Ovary (tissue), 9 donors: ENCODE results near the gene AMFR. TPM values are rescaled to one million over a fixed set of nuclear protein-coding genes. Genes with fewer than 3 reads are reported as not detected.

Experiments
- DNase-seq, 5 donors: peaks; one replicate each; pipeline ENCODE4 v3.0.0-alpha.2; 2019 to 2020
- H3K27ac ChIP-seq, 2 donors: fragments of 200-600 bp; one replicate each; pipeline versions ENCODE4 v1.5.1 to v1.8.0; 2019 to 2022
- H3K27me3 ChIP-seq: fragments of 200-600 bp; one replicate; pipeline ENCODE4 v1.8.0; 2022
- H3K36me3 ChIP-seq: fragments of 200-600 bp; sonication (generic); one replicate; pipeline ENCODE4 v1.5.1; 2019
- H3K4me1 ChIP-seq: one replicate; pipeline ENCODE4 v1.8.1; 2013; ENCODE audit warnings: mild to moderate bottlenecking, moderate library complexity; ENCODE audit not compliant: insufficient read depth
- H3K4me3 ChIP-seq: fragments of 200-600 bp; sonication (generic); one replicate; pipeline ENCODE4 v1.5.1; 2017
- H3K9me3 ChIP-seq, 2 donors: fragments of 200-600 bp in 1 of 2; sonication (generic) in 1 of 2; one replicate each; pipeline versions ENCODE4 v1.5.1 to v1.8.1; 2013 to 2019; ENCODE audit warnings: mild to moderate bottlenecking in 1 of 2, moderate library complexity in 1 of 2
- CTCF ChIP-seq, 3 donors: fragments of 450-650 bp in 2 of 3; fragments of 200-600 bp in 1 of 3; IDR thresholded peaks; one replicate each; pipeline versions ENCODE4 v1.5.1 to v1.8.0; 2016 to 2022; ENCODE audit warnings: antibody characterized with exemption in 3 of 3, mild to moderate bottlenecking in 1 of 3
- EP300 ChIP-seq: sonication (generic); formaldehyde crosslinking; IDR thresholded peaks from one replicate; pipeline ENCODE4 v1.6.1; 2017; ENCODE audit warnings: antibody characterized with exemption
- POLR2A ChIP-seq: fragments of 450-650 bp; IDR thresholded peaks from one replicate; pipeline ENCODE4 v1.6.1; 2017; ENCODE audit warnings: antibody characterized with exemption, mild to moderate bottlenecking, moderate library complexity
- WGBS, 3 donors: extraction: QIAGEN DNeasy Blood & Tissue Kit in 1 of 3; methylation state at CpG; one replicate each; pipeline versions ENCODE4 v1.1.5 to v1.1.7; 2013 to 2017; 5-methylcytosine and 5-hydroxymethylcytosine counted together
- intact Hi-C, 4 donors: fragments of 100-400 bp; cut with DNase I; formaldehyde crosslinking; loops; one replicate each; pipeline versions ENCODE4 v1.11.0 to v1.15.1; 2022 to 2023
- polyA plus RNA-seq, 2 donors: library from polyadenylated mRNA; stranded (reverse); fragments of 200-250 nt in 1 of 2; fragments of 350-450 nt in 1 of 2; fragmentation: Illumina TruSeq in 1 of 2; extraction: RNeasy Lipid Tissue Mini Kit (QIAGEN cat#74804) in 1 of 2; gene quantifications; one replicate each; pipeline ENCODE4 v1.2.3, GENCODE V29; 2013 to 2014
- total RNA-seq, 7 donors: library from RNA; depleted of rRNA in 2 of 7; stranded (reverse); fragments of >200 nt in 2 of 7; fragmentation: NEBNext Ultra II Directional in 3 of 7; extraction: Animal tissue kit (Norgen Biotek cat#: 25700) in 3 of 7; gene quantifications; one replicate each; pipeline versions ENCODE4 v1.1.0 to v1.2.4, GENCODE V29; 2016 to 2023
- donor health status: DM: no; HTN: no; CAD: no; lungs with moderate emphysema.
- donor health status: DM: no; HTN: no; CAD: no.
- donor health status: Bipolar disorder and iron deficiency.
- donor health status: DM: yes; HTN: yes; CAD: no.
- donor health status: DM: no; HTN: no; CAD: no.
- donor health status: DM: yes; HTN: yes; CAD: no.

The AMFR gene
- total and polyA plus RNA-seq, 9 donors, result 94.1 to 130 (median 107) TPM

- peak in 4 of 5 donors; percentile 14 to 38 (median 30) for DNase-seq
- H3K4me1 ChIP-seq, result no peaks in the 10 kb centered on the region
- WGBS, 3 donors, result 87 to 92% (median 91%) methylated on average over 13 of the region's 13 CpGs
- TF ChIP-seq EP300, result no peak
- TF ChIP-seq CTCF (IDR thresholded peaks at IDR 0.05), result no peak
- intact Hi-C loops, result no loop called here
- H3K36me3 ChIP-seq, result no peaks in the 10 kb centered on the region
- H3K27me3 ChIP-seq, result no peaks in the 10 kb centered on the region
- peak overlapping the region in 1 of 2 donors; percentile 63 for H3K27ac ChIP-seq
- no peaks in the 10 kb centered on the region for H3K9me3 ChIP-seq
- no peak overlapping the region for H3K4me3 ChIP-seq
Observed at GRCh38 chr16:56357765-56358322, 67.5 kb downstream of the AMFR start.

GRCh38 chr16:56357241-56357764 is 68.0 kb downstream of the AMFR start:
- 33 to 48% (median 38%) methylated on average over 13 of the region's 13 CpGs for WGBS, 3 donors
- no peaks in the 10 kb centered on the region for H3K27me3 ChIP-seq
- no peaks in the 10 kb centered on the region for H3K4me1 ChIP-seq
- no peaks in the 10 kb centered on the region for H3K9me3 ChIP-seq
- DNase-seq, result peak in 4 of 5 donors; percentile 14 to 53 (median 32)
- peak overlapping the region; percentile 42 for H3K4me3 ChIP-seq
- intact Hi-C loops, result no loop called here
- no peak for TF ChIP-seq EP300
- no peak for TF ChIP-seq POLR2A
- no peak for TF ChIP-seq CTCF (IDR thresholded peaks at IDR 0.05)
- no peaks in the 10 kb centered on the region for H3K36me3 ChIP-seq
- H3K27ac ChIP-seq, result peak overlapping the region in 1 of 2 donors; percentile 63

DNA sequence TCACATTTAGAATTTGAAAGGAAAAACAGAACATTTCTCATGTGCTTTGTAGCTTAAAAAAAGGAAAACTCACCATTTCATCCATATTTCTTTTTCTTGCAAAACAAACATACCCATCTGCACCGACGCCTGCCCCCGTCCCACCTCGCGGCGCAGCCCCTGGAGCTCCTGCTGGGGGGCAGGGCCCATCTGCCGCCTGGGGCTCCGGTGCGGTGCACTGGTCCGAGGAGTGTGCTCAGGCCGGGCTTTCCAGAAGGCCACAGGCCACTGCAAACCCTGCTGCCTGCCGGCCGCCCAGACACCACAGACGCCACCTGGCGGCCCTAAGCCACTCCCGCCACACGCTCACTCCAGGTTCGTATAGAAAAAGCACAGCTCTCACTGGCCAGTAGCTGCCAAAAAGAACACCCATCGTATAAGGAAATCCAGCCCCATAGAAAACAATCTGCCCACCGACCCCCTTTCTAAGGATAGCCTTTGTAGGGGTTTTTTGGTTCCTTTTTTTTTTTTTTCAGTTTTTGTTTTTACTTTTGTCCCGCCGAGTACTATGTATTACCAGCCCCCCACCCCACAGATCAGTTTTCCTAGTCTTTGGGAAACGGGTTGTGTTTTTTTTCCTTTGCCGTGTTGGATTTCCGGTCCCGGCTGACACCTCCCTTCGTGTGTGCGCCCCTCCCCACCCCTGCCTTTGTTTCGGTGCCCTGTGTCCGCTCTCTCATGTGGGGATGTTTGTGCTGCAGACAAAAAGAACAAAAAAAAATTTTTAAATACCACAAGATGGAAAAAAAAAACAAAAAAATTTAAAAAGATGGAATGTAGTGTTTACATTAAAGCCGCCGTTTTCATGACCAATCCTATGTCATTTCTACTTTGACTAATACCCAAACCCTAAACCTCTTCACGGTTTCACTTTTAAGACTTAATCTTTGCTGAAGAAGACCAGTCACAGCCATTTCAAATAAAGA is 68.8 kb downstream of the AMFR start:
- WGBS, 3 donors, result 0 to 1% (median 1%) methylated on average over 33 of the region's 33 CpGs
- Histone ChIP-seq H3K27me3 (no peaks in the 10 kb centered on the region), H3K4me3 (peak overlapping the region; percentile 42), H3K36me3 (no peaks in the 10 kb centered on the region), H3K27ac (peak overlapping the region in 1 of 2 donors; percentile 63), H3K9me3 (no peaks in the 10 kb centered on the region), H3K4me1 (no peaks in the 10 kb centered on the region)
- TF ChIP-seq CTCF (IDR thresholded peaks at IDR 0.05), result peak; percentile 69 to 79 (median 72)
- TF ChIP-seq EP300, result no peak
- intact Hi-C loops, result no loop called here
- peak; percentile 72 to 85 (median 77) for DNase-seq

DNA sequence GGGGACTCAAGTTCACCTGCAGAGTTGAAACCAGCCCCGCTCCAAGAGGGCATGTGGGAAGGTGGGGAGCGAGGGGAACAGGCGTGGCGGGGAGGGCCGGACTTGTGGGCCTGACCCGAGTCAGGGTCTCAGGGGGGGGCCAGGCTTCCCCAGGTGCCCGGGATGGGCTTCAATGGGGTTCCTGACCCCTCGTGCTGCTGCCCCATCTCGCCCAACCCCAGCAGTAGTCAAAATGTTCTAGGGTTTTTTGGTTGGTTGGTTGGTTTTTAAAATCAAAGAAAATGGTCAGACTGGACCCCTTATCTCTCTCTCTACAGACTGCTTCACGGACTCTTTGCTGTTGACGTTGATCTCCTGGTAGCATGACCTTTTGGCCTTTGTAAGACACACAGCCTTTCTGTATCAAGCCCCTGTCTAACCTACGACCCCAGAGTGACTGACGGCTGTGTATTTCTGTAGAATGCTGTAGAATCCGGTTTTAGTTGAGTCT is 69.5 kb downstream of the AMFR start:
- DNase-seq, result peak; percentile 9 to 41 (median 30)
- H3K4me3 ChIP-seq, result no peak overlapping the region
- intact Hi-C loops, result no loop called here

More for the DNA sequence above, 69.5 kb downstream of the AMFR start:
- Histone ChIP-seq H3K27me3 (no peaks in the 10 kb centered on the region), H3K4me1 (no peaks in the 10 kb centered on the region), H3K27ac (no peak overlapping the region), H3K36me3 (no peaks in the 10 kb centered on the region), H3K9me3 (no peaks in the 10 kb centered on the region)
- WGBS, 3 donors, result 63 to 67% (median 66%) methylated on average over 14 of the region's 14 CpGs
- no peak for TF ChIP-seq CTCF (IDR thresholded peaks at IDR 0.05)
- TF ChIP-seq EP300, result no peak
- no peak for TF ChIP-seq POLR2A
